GM12872 (cell line): ENCODE measurements around the gene GRK1.

ENCODE experiments used
- CTCF ChIP-seq: IDR thresholded peaks from 3 replicates; pipeline ENCODE4 v1.5.1; 2011; ENCODE audit warnings: low read depth, mild to moderate bottlenecking, low read length, moderate library complexity; ENCODE audit not compliant: insufficient read depth

The GRK1 gene

GRCh38 chr13:113764793-113765563, 98.0 kb downstream of the GRK1 start:
- no peak for TF ChIP-seq CTCF

- no peak for TF ChIP-seq CTCF
Observed at GRCh38 chr13:113765564-113765910, 98.5 kb downstream of the GRK1 start.

DNA sequence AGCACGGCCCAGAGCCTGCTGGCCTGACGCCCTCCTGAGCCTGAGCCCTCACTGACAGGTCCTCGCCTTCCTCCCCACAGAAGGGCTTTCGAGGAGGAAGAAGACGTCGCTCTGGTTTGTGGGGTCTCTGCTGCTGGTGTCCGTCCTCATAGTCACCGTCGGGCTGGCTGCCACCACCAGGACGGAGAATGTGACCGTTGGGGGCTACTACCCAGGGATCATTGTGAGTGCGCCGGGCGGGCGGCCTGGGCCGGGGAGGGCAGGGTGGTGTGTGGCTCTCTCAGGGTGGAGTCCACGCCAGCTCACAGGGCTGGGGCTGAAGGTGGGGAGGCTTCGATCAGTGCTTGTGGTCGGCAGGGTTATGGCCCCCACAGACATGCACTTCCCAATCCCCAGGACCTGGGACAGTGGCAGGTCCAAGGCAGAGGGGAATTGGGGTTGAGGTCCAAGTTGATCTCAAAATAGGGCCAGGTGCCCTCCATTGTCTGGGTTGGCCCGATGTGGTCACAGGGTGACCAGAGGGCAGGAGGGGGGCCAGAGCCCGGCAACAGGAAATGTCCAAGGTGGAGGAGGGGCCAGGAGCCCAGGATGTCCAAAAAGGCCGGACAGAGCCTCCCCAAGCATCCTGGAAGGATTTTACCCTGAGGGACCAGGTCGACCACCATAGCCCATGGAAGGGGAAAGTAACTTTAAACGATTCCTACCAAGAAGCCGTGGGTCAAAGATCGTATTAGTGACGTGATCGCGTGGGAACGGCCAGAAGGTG, 99.2 kb downstream of the GRK1 start:
- no peak for TF ChIP-seq CTCF

- no peak for TF ChIP-seq CTCF
Observed at GRCh38 chr13:113767366-113767765, 100.3 kb downstream of the GRK1 start.

DNA sequence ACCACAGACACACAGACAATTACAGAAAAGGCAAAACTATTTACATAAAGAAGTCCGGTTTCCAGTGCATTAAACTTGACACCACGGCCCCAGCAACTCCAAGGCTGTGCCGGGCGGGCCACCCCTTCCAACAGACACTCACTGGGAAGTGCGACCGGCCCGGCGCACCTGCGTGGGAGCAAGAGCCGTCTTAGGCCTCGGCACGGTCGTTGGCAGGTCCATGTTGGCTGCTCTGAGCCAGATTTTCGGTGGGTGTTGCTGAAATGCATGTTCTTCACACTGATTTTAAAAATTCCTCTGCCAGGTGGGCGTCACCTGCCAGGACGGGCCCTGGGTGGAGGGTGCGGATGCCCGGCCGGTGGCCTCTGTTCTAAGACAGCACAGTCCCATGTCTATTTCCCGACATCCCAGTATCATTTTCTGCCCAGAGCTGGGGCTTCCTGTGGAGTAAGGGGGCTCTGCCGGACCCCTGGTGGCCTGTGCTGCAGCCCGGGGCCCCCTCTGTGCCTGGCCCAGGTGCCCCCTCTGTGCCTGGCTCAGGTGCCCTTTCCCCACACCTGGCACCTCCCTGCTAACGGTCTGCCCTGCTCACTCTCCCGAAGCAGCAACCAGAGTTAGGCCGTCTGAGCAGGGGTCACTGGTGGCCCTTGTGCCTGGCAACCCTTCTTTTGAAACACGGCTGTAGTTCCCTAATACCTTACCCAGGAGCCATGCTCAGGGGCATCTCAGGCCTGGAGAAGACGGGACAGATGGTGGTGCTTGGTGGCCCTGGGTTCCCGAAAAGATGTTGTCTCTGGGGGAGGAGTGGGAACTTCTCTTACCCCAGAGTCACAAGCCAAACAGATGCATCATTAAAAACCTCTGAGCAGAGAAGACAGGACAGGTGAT, 101.2 kb downstream of the GRK1 start:
- no peak for TF ChIP-seq CTCF

DNA sequence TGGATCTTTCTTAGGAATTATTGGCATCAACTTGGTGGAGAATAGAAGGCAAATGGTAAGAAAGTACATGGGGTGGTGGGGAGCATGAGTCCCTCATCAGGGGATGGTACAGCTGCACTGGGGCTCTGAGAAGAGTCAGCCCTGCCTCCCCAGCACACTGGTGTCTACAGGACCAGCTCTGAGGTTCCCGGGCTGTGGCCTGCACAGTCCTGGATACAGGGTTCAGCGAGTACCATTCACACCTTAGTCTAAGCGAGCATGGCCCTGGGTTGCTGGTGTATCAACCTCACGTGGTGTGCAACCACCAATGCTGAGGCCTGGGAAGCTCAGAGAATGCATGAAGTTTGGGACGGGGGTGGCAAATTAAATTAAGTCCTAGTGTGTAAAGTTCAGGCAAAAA, 102.1 kb downstream of the GRK1 start:
- no peak for TF ChIP-seq CTCF

DNA sequence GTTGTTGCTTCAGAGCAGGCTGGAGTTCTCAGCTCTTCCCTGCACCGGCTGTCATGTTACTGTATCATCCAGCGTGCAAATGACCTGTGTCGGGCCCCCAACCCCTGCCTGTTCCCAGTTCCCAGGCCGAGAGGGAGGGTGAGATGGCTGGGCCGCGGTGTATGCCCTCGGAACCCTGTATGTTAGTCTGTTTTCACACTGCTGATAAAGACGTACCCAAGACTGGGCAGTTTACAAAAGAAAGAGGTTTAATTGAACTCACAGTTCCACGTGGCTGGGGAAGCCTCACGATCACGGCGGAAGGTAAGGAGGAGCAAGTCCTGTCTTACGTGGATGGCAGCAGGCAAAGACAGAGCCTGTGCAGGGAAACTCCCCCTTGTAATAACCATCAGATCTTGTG, 102.9 kb downstream of the GRK1 start:
- no peak for TF ChIP-seq CTCF
